ENCODE results near the gene MMP21. TPM values are rescaled to one million over a fixed set of nuclear protein-coding genes. Genes with fewer than 3 reads are reported as not detected.

The MMP21 gene
- total and polyA plus RNA-seq, 2 of the 13 experiments (the other 11 are each of a cell fraction or from before 2014, with no cell fraction given): not detected

DNA sequence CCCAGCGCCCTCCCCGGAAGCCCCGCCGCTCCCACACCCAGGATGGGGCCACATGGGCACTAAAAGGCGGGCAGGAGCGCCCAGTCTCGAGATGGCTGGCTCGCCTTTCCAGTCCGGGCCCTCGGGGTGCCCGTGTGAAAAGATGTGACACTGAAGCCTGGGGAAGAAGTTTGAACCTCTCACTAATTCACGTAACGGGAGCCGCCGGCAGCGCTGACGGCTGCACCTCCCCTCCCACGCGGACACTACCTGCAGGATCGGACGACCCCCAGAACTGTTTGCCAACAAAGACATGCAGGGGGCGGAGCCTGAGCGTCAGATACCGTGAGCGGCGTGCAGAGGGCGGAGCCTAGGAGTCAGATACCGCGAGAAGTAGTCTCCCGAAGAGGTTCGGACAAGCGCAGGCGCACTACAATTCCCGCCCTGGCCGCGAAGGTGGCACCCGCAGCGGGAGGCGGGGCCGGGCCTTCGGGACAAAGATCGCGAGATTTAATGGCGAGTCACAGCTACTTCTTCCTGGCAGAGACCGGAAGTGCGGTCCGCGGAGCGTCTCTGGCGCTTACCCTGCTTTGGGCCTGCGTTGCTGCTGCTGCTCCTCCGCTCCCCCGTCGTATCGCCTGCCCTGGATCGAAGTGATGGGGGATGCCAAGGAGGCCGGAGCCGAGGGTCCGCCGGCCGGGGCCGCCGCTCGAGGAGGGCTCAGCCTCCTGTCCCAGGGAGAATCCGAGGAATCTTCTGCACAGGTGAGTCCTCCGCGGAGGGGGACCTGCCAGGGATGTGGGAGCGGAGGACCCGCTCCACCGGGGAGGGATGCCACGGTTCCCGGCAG, 56.2 kb downstream of the MMP21 start, which contains the start of gene EDRF1 (continued):
- TF ChIP-seq STAG1 (CRISPR knock-in tag; IDR thresholded peaks at IDR 0.05): peak; percentile 12; the same call in 1 of the 2 replicates
- TF ChIP-seq MAFG (CRISPR knock-in tag; IDR thresholded peaks at IDR 0.05): no peak
- TF ChIP-seq MED13 (CRISPR knock-in tag; IDR thresholded peaks at IDR 0.05): no peak; the same call in none of the 2 replicates
- TF ChIP-seq JUN (CRISPR knock-in tag; IDR thresholded peaks at IDR 0.05): no peak
- TF ChIP-seq KLF15 (CRISPR knock-in tag; IDR thresholded peaks at IDR 0.05; ENCODE audit: borderline replicate concordance): peak; percentile 52; the same call in 1 of the 2 replicates
- no peak for TF ChIP-seq HNRNPH1 (optimal IDR thresholded peaks at IDR 0.05; ENCODE audit: low read depth, low read length)
- TF ChIP-seq ZNF703 (CRISPR knock-in tag; IDR thresholded peaks at IDR 0.05; ENCODE audit: borderline replicate concordance): no peak; the same call in none of the 2 replicates
- TF ChIP-seq ZMYM4 (CRISPR knock-in tag; IDR thresholded peaks at IDR 0.05): peak; percentile 91
- peak; percentile 76; the same call in 1 of the 2 replicates for TF ChIP-seq GFI1 (CRISPR knock-in tag; IDR thresholded peaks at IDR 0.05; ENCODE audit: borderline replicate concordance)
- peak; percentile 94 for TF ChIP-seq HNRNPL (IDR thresholded peaks at IDR 0.05; ENCODE audit: low read depth, low read length)
- TF ChIP-seq DR1 (CRISPR knock-in tag; IDR thresholded peaks at IDR 0.05): peak; percentile 97
- TF ChIP-seq ZNF292 (CRISPR knock-in tag; IDR thresholded peaks at IDR 0.05; ENCODE audit: borderline replicate concordance, low read depth): no peak
- no peak for TF ChIP-seq NCOA2 (CRISPR knock-in tag; IDR thresholded peaks at IDR 0.05)
- TF ChIP-seq RARA (CRISPR knock-in tag; IDR thresholded peaks at IDR 0.05): no peak
- peak; percentile 45; the same call in 1 of the 2 replicates for TF ChIP-seq RXRB (CRISPR knock-in tag; IDR thresholded peaks at IDR 0.05; ENCODE audit: borderline replicate concordance)
- no peak for TF ChIP-seq WIZ (CRISPR knock-in tag; IDR thresholded peaks at IDR 0.05)
- TF ChIP-seq, protein P1, sequence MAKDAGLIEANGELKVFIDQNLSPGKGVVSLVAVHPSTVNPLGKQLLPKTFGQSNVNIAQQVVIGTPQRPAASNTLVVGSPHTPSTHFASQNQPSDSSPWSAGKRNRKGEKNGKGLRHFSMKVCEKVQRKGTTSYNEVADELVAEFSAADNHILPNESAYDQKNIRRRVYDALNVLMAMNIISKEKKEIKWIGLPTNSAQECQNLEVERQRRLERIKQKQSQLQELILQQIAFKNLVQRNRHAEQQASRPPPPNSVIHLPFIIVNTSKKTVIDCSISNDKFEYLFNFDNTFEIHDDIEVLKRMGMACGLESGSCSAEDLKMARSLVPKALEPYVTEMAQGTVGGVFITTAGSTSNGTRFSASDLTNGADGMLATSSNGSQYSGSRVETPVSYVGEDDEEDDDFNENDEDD (CRISPR knock-in tag; IDR thresholded peaks at IDR 0.05; ENCODE audit: borderline replicate concordance): peak; percentile 75
- TF ChIP-seq, protein P2, sequence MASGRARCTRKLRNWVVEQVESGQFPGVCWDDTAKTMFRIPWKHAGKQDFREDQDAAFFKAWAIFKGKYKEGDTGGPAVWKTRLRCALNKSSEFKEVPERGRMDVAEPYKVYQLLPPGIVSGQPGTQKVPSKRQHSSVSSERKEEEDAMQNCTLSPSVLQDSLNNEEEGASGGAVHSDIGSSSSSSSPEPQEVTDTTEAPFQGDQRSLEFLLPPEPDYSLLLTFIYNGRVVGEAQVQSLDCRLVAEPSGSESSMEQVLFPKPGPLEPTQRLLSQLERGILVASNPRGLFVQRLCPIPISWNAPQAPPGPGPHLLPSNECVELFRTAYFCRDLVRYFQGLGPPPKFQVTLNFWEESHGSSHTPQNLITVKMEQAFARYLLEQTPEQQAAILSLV (CRISPR knock-in tag; IDR thresholded peaks at IDR 0.05; ENCODE audit: borderline replicate concordance): 0 out of 2 replicates have a peak, but pooled peaks have one; percentile 62
- no peak for TF ChIP-seq SRSF4 (IDR thresholded peaks at IDR 0.05; ENCODE audit: low read depth, low read length, poor library complexity, severe bottlenecking)
- 0 out of 2 replicates have a peak, but pooled peaks have one; percentile 29 for TF ChIP-seq TARDBP (CRISPR knock-in tag; IDR thresholded peaks at IDR 0.05)
- TF ChIP-seq ZKSCAN1 (IDR thresholded peaks at IDR 0.05; ENCODE audit: low read length): no peak
- TF ChIP-seq, protein P3, sequence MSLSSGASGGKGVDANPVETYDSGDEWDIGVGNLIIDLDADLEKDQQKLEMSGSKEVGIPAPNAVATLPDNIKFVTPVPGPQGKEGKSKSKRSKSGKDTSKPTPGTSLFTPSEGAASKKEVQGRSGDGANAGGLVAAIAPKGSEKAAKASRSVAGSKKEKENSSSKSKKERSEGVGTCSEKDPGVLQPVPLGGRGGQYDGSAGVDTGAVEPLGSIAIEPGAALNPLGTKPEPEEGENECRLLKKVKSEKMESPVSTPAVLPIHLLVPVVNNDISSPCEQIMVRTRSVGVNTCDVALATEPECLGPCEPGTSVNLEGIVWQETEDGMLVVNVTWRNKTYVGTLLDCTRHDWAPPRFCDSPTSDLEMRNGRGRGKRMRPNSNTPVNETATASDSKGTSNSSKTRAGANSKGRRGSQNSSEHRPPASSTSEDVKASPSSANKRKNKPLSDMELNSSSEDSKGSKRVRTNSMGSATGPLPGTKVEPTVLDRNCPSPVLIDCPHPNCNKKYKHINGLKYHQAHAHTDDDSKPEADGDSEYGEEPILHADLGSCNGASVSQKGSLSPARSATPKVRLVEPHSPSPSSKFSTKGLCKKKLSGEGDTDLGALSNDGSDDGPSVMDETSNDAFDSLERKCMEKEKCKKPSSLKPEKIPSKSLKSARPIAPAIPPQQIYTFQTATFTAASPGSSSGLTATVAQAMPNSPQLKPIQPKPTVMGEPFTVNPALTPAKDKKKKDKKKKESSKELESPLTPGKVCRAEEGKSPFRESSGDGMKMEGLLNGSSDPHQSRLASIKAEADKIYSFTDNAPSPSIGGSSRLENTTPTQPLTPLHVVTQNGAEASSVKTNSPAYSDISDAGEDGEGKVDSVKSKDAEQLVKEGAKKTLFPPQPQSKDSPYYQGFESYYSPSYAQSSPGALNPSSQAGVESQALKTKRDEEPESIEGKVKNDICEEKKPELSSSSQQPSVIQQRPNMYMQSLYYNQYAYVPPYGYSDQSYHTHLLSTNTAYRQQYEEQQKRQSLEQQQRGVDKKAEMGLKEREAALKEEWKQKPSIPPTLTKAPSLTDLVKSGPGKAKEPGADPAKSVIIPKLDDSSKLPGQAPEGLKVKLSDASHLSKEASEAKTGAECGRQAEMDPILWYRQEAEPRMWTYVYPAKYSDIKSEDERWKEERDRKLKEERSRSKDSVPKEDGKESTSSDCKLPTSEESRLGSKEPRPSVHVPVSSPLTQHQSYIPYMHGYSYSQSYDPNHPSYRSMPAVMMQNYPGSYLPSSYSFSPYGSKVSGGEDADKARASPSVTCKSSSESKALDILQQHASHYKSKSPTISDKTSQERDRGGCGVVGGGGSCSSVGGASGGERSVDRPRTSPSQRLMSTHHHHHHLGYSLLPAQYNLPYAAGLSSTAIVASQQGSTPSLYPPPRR (CRISPR knock-in tag; IDR thresholded peaks at IDR 0.05; ENCODE audit: borderline replicate concordance): peak; percentile 27; the same call in 1 of the 2 replicates
- TF ChIP-seq SP2 (CRISPR knock-in tag; IDR thresholded peaks at IDR 0.05): no peak; the same call in none of the 2 replicates
